Fibroblast of upper back skin (primary cell): ENCODE results near the gene TMED10.
A peak's percentile ranks its signal among the peaks of the same experiment; 100 is the strongest.
"Not testable (repeated sequence)": the region's sequence is repeated elsewhere in the genome, so short reads cannot be mapped to it uniquely, and the experiment has no call there.

Experiments used
- DNase-seq: peaks from one replicate; pipeline ENCODE4 v3.0.0-alpha.2; 2013

Gene TMED10

DNA sequence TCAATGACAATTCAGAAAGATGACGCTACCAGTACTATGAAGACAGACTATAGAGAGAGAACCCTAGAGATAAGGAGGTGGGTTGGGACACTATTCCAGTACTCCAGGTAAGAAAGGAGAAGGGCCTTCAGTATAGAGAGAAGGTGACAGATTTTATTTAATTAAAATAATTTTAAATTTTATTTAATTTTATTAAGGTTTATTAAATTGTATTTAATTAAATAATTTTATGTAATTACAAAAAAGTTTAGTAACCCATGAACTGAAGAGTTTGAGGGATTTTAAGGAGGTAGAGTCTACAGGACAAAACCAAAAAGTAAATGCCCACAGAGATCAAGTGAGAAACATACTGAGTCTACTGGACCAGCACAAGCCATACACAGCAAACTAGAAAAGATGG lies 20.3 kb downstream of the TMED10 start:
- DNase-seq = no peak

DNA sequence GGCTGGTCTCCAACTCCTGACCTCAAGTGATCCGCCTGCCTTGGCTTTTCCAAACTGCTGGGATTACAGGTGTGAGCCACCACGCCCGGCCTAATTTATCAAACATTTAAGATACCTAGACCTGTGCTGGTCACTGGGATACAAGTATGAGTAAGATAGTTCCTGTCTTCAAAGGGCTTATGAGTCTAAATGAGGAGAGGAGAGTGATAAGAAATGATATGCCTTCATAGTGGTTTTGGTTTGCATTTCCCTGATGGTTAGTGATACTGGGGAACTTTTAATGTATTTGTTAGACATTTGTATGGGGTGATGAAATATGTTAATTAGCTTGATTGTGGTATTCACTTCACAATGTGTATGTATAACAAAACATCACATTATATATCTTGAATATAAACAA lies 21.2 kb downstream of the TMED10 start:
- DNase-seq = no peak

DNA sequence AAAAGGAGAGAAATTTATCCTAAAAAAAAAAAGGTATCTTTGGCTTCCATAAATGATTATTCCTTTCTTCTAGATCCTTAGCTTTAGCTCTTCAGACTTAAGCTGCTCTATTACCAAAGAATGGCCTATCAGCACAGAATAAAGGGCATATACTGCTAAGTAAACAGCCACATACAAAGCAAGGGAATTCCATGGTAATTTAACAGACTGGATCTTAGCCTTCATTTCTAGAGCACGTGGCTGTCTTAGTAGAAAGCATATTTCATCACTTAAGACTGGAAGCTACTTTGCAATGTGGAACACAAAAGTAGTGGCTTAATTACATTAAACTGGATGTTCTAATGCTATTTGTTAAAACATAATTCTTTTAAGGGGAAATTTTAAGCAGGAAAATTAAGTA lies 23.1 kb downstream of the TMED10 start:
- no peak for DNase-seq

DNA sequence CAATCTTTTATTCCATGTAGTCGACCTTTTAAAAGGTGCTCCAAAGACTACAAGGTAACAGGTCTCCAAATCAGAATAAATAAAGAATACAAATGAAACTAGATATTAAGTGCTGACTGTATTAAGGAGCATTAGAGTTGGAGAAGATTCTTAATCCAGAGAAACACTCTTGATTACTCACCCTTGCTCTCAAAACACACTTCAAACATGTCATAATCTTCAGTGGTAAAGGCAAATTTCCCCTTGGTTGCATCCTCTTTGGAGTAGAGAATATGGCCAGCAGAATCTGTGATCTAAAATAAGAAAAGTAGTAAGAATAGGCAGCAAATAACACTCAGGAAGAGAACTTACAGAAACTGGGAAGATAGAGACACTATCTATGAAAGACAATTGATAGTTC lies 24.6 kb downstream of the TMED10 start:
- no peak for DNase-seq

- not testable (repeated sequence) for DNase-seq
These were observed 25.8 kb downstream of the TMED10 start for GRCh38 chr14:75150637-75151036.

DNA sequence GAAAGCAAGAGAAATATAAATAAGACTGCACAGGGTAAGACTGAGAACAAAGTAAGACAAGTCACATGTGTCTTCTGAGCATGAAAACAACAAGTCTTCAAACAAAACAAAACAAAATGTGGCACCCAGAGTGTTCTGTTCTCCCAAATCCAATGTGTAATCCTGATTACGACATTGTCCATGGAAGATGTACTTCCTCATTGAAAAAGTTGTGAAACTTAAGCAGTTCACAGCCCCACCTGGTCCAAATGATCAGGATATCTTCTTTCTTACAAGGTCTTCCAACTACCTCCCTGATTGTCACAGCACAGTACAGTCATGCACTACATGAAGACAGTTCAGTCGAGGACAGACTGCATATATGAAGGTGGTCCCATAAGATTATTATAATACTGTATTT lies 26.3 kb downstream of the TMED10 start:
- no peak for DNase-seq

GRCh38 chr14:75147423-75148071 lies 28.9 kb downstream of the TMED10 start:
- DNase-seq = peak; percentile 76

GRCh38 chr14:75144944-75145343 lies 31.5 kb downstream of the TMED10 start:
- DNase-seq = no peak

DNA sequence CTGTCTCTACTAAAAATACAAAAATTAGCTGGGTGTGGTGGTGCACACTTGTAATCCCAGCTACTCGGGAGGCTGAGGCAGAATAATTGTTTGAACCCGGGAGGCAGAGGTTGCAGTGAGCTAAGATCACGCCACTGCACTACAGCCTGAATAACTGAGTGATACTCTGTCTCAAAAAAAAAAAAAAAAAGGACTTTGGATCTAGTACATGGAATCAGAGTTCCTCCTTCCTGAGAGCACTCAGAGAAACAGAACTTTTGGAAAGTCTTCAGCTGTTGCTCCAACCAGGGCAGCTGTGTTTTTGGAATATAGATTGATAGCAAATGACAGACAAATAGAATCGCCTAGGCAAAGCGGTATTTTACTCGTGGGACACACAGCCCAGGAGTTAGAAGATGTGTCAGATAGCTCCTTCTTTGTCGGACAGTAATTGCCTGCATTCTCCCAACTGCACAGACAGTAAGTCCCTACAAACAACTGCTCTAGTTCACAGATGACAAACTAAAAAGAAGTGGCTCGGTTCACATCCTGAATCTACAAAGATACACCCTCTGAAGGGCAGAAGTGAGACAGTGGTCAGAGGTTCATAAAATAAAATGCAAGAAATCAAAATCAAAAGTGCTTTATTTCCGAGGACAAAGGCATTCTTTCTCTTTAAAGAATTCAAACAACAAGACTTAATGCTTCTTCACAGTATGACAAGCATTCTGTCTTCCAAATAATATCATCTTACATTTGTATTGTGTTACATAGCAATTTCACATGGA lies 32.5 kb downstream of the TMED10 start:
- no peak for DNase-seq

DNA sequence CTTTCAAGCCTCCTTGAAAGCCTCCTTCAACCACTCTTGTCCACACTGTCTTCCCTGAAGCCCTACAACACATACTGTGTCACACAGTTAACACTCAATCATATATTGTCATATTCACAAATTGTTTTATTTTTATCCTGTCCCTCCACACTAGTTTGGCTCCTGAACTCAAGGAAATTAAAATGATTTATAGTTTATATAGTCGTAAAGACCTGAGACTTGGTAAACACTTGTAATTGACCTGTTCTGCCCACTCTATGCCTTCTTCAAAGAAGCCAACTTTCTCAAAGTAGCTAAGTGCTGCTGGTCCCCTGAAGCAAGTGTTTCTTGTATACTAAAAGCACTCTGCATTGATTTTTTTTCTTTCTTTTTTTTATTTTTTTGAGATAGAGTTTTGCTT lies 33.9 kb downstream of the TMED10 start:
- DNase-seq = no peak

DNA sequence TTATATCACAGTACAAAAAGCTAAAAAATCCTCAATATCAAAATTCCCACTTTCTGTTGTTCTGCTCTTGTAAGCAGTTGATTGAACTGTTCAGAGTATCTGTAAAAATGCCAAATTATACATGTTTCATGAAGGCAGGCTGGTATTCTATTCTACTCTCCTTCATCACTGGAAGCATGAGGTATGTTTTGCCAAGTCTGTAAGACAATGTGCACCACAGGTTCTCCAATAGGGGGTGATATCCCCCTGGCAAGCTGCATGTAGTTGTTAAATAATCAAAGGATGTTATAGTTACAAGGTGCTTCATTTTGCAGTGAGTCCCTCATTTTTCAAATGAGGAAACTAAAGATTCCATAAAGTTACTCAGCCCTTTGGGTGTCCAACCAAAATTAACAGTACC lies 34.4 kb downstream of the TMED10 start:
- peak; percentile 34 for DNase-seq

DNA sequence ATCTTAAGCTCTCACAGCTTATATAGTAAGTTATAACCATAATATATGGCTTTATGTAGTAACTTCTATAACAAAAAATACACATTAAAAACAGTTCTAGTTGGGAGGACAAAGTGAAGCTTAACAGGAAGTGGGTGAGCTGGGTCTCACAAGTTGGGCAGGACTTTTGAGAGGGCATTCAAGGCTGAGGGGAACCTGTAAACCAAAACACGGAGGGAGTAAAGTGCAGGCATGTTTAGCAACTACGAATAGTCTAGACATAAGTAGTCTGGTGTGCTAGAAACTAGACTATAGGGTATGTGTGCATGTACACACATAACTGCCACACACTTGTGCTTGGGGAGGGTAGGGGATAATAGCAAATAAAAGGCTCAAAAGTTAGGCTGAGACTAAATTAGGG lies 35.4 kb downstream of the TMED10 start:
- DNase-seq = no peak

DNA sequence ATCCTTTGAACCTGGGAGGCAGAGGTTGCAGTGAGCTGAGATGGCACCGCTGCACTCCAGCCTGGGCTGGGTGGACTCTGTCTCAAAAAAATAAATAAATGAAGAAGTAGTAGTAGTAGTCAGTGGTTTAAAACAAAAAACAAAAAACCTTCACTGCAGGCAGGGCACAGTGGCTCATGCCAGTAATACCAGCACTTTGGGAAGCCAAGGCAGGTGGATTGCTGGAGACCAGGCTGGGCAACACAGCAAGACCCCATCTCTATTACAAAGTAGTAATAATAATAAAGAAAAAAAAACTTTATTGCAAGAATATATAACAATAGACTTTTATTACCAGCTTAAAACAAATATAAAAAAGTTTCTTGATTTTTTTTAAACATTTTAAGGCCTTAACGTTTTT lies 35.8 kb downstream of the TMED10 start:
- DNase-seq = no peak

DNA sequence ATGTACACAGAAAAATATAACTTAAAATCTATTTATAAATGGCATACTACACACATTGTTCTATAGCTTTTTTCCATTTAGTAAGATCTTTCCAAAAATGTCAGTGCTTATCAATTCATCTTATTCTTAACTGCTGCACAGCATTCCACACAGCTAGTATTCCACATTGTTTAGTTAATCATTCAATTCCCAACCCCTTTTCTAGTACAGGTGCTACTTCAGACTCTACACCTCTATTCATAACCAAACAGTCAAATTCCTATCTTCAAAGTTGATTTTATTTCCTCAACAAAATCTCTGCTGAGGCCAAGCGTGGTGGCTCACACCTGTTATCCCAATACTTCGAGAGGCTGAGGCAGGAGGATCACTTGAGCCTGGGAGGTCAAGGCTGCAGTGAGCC lies 37.2 kb downstream of the TMED10 start:
- DNase-seq = no peak

DNA sequence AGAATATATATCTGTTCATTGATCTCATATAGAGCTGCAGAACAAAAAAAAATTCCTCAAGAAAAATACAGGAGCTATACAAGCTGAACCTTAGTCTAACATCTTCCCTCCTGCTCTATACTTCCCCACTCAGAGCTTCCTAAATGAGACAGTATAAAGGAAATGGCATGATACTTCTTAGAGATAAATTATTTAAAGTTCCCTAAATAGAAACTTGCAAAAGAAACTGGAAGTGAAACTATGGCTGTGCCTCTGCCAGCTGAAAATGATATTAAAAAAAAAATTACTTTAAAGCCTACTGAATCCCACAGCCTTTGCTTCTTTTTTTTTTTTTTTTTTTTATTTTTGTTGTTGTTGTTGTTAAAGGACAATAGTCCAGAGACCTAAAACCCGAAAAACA lies 37.9 kb downstream of the TMED10 start:
- DNase-seq = no peak

GRCh38 chr14:75134644-75135043 lies 41.8 kb downstream of the TMED10 start:
- DNase-seq = no peak

GRCh38 chr14:75133597-75133996 lies 42.8 kb downstream of the TMED10 start:
- DNase-seq = no peak

- DNase-seq = peak; percentile 76
These were observed 43.9 kb downstream of the TMED10 start for GRCh38 chr14:75132382-75133086.

- no peak for DNase-seq
These were observed 47.8 kb downstream of the TMED10 start for GRCh38 chr14:75128596-75128990.

DNA sequence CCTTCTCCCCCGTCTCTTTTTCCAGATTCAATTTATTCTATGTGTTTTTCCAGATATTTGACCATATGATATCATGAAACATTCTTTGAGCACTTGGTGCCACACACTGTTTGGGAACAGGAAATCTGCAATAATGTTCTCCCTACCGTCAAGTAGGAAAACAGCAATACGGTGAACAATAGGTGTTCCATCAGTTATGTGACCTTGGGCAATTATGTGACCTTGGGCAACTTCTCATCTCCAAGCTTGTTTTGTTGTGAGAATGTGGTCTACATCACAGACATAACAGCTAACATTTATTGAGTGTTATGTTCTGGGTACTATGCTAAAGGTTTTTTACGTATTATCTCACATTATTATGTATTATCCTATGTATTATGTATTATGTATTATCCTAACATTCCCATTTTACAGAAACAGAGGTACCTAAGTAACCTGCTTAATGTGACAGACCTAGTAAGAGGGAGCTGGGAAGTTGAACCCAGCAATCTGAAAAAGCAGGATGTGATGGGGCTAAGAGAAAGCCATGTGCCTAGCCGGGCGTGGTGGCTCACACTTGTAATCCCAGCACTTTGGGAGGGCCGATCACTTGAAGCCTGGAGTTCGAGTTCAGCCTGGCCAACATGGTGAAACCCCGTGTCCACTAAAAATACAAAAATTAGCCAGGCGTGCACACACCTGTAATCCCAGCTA lies 48.4 kb downstream of the TMED10 start:
- DNase-seq = no peak

DNA sequence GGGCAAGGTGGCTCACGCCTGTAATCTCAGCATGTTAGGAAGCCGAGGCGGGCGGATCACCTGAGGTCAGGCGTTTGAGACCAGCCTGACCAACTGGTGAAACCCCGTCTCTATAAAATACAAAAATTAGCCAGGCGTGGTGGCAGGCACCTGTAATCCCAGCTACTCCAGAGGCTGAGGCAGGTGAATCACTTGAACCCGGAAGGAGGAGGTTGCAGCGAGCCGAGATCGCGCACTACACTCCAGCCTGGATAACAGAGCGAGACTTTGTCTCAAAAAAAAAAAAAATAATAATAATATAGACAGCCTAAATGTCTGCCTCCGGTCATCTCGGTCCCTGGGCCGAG lies 49.0 kb downstream of the TMED10 start:
- DNase-seq = not testable (repeated sequence)

DNA sequence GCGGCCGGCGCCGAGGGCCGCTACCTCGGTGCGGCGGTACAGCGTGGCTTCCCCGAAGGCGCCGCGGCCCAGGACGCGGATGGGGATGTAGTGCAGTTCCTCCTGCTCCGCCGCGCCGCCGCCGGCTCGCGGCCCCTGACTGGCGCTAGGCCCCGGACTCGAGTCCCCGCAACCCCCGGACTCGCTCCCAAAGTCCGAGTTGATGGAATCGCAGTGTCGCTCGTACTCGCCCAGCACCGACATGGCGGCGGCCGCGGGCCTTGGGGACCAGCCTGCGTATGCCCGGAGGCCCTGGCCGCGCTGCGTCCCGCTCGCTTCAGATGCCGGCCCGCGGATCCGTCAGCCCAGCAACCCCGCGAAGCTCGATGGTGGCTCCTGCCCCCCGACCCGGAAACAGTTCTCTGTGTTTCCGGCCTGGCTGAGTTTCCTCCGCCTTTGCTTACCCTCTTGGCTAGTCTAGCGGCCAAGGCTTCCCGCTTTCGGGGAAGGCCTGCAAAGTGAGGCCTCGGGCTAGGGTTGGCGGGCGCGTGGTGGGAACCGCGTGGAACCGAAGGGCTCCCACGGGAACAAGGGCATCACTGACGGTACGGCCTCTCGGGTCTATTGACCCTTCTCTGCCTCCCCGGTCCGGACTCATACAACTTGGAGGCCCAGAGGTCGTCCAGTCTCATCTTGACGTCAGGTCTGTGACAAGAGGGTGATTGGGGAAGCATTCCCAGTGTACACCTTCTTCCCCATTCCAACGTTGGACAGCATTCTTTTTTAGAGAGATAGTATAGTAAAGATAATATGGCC lies 49.5 kb downstream of the TMED10 start, which contains the start of gene NEK9:
TSS of gene NEK9 (minus strand) at position 370 of the 795 bp plus-strand sequence. CDS start at position 243, 127 bp downstream.
- peak; percentile 81 for DNase-seq

GRCh38 chr14:75126121-75126544 lies 50.3 kb downstream of the TMED10 start:
- no peak for DNase-seq
